ENCODE measurements around the gene RETREG1.

RETREG1 gene

GRCh38 chr5:16531063-16531648, 85.6 kb downstream of the RETREG1 start:
- no peak for DNase-seq (ENCODE audit: extremely low read depth in 1 of 2, low read depth in 1 of 2)

GRCh38 chr5:16529306-16529705, 87.5 kb downstream of the RETREG1 start:
- DNase-seq (ENCODE audit: extremely low read depth in 1 of 2, low read depth in 1 of 2): no peak

- DNase-seq (ENCODE audit: extremely low read depth in 1 of 2, low read depth in 1 of 2): no peak
Observed at GRCh38 chr5:16528382-16529110, 88.3 kb downstream of the RETREG1 start.

- DNase-seq (ENCODE audit: extremely low read depth in 1 of 2, low read depth in 1 of 2): no peak
Observed at GRCh38 chr5:16525651-16526050, 91.1 kb downstream of the RETREG1 start.

- no peak for DNase-seq (ENCODE audit: extremely low read depth in 1 of 2, low read depth in 1 of 2)
Observed at GRCh38 chr5:16524286-16524685, 92.5 kb downstream of the RETREG1 start.

GRCh38 chr5:16521521-16522483, 95.0 kb downstream of the RETREG1 start:
- DNase-seq (ENCODE audit: extremely low read depth in 1 of 2, low read depth in 1 of 2): no peak

GRCh38 chr5:16520841-16521240, 96.0 kb downstream of the RETREG1 start:
- no peak for DNase-seq (ENCODE audit: extremely low read depth in 1 of 2, low read depth in 1 of 2)

GRCh38 chr5:16519435-16519834, 97.4 kb downstream of the RETREG1 start:
- no peak for DNase-seq (ENCODE audit: extremely low read depth in 1 of 2, low read depth in 1 of 2)

GRCh38 chr5:16518606-16519005, 98.2 kb downstream of the RETREG1 start:
- no peak for DNase-seq (ENCODE audit: extremely low read depth in 1 of 2, low read depth in 1 of 2)

- DNase-seq (ENCODE audit: extremely low read depth in 1 of 2, low read depth in 1 of 2): no peak
Observed at GRCh38 chr5:16515532-16515931, 101.3 kb downstream of the RETREG1 start.

GRCh38 chr5:16510098-16510497, 106.7 kb downstream of the RETREG1 start:
- no peak for DNase-seq (ENCODE audit: extremely low read depth in 1 of 2, low read depth in 1 of 2)

- no peak for DNase-seq (ENCODE audit: extremely low read depth in 1 of 2, low read depth in 1 of 2)
Observed at GRCh38 chr5:16508730-16509531, 107.9 kb downstream of the RETREG1 start.

- no peak for DNase-seq (ENCODE audit: extremely low read depth in 1 of 2, low read depth in 1 of 2)
Observed at GRCh38 chr5:16507716-16508115, 109.1 kb downstream of the RETREG1 start.

GRCh38 chr5:16505904-16506303, 110.9 kb downstream of the RETREG1 start:
- no peak for DNase-seq (ENCODE audit: extremely low read depth in 1 of 2, low read depth in 1 of 2)

- DNase-seq (ENCODE audit: extremely low read depth in 1 of 2, low read depth in 1 of 2): no peak
Observed at GRCh38 chr5:16505140-16505891, 111.5 kb downstream of the RETREG1 start.

- no peak for DNase-seq (ENCODE audit: extremely low read depth in 1 of 2, low read depth in 1 of 2)
Observed at GRCh38 chr5:16504571-16504970, 112.2 kb downstream of the RETREG1 start.

- no peak for DNase-seq (ENCODE audit: extremely low read depth in 1 of 2, low read depth in 1 of 2)
Observed at GRCh38 chr5:16502866-16503265, 113.9 kb downstream of the RETREG1 start.

- no peak for DNase-seq (ENCODE audit: extremely low read depth in 1 of 2, low read depth in 1 of 2)
Observed at GRCh38 chr5:16500024-16500423, 116.8 kb downstream of the RETREG1 start.

GRCh38 chr5:16497546-16497945, 119.3 kb downstream of the RETREG1 start:
- DNase-seq (ENCODE audit: extremely low read depth in 1 of 2, low read depth in 1 of 2): no peak

GRCh38 chr5:16493261-16493660, 123.5 kb downstream of the RETREG1 start:
- no peak for DNase-seq (ENCODE audit: extremely low read depth in 1 of 2, low read depth in 1 of 2)
